Measurements from ENCODE around the gene OR11H6.
"Not testable (repeated sequence)": the region's sequence is repeated elsewhere in the genome, so short reads cannot be mapped to it uniquely, and the experiment has no call there.

The OR11H6 gene

GRCh38 chr14:20223410-20223809 lies at the start of gene OR11H6:
TSS of gene OR11H6 (plus strand) at chr14:20223710. CDS start at chr14:20223710, 0 bp downstream.
- DNase-seq (ENCODE audit: extremely low read depth, low read depth): no peak
- TF ChIP-seq CTCF (IDR thresholded peaks at IDR 0.05; ENCODE audit: low read depth, low read length): no peak

GRCh38 chr14:20174205-20174604 lies 49.3 kb upstream of the OR11H6 start:
- DNase-seq (ENCODE audit: extremely low read depth, low read depth): not testable (repeated sequence)

- no peak for DNase-seq (ENCODE audit: extremely low read depth, low read depth)
- no peak for TF ChIP-seq CTCF (IDR thresholded peaks at IDR 0.05; ENCODE audit: low read depth, low read length)
These were observed 47.2 kb upstream of the OR11H6 start for GRCh38 chr14:20176330-20176729.

- TF ChIP-seq CTCF (IDR thresholded peaks at IDR 0.05; ENCODE audit: low read depth, low read length): no peak
- no peak for DNase-seq (ENCODE audit: extremely low read depth, low read depth)
These were observed 46.0 kb upstream of the OR11H6 start for GRCh38 chr14:20177433-20177974.

GRCh38 chr14:20179218-20179617 lies 44.3 kb upstream of the OR11H6 start:
- TF ChIP-seq CTCF (IDR thresholded peaks at IDR 0.05; ENCODE audit: low read depth, low read length): no peak
- no peak for DNase-seq (ENCODE audit: extremely low read depth, low read depth)

- TF ChIP-seq CTCF (IDR thresholded peaks at IDR 0.05; ENCODE audit: low read depth, low read length): no peak
- no peak for DNase-seq (ENCODE audit: extremely low read depth, low read depth)
These were observed 43.6 kb upstream of the OR11H6 start for GRCh38 chr14:20179880-20180279.

GRCh38 chr14:20180486-20180885 lies 43.0 kb upstream of the OR11H6 start:
- DNase-seq (ENCODE audit: extremely low read depth, low read depth): no peak
- TF ChIP-seq CTCF (IDR thresholded peaks at IDR 0.05; ENCODE audit: low read depth, low read length): no peak

GRCh38 chr14:20184181-20184580 lies 39.3 kb upstream of the OR11H6 start:
- DNase-seq (ENCODE audit: extremely low read depth, low read depth): no peak
- no peak for TF ChIP-seq CTCF (IDR thresholded peaks at IDR 0.05; ENCODE audit: low read depth, low read length)
